HepG2 (cell line): ENCODE results near the gene TM4SF4. TPM values are rescaled to one million over a fixed set of nuclear protein-coding genes. Genes with fewer than 3 reads are reported as not detected.

Experiments
- ATAC-seq: fragments of 200-7000 bp; cut with Tn5 transposase; 3 replicates; pipeline ENCODE4 v1.9.1; 2020; ENCODE audit warnings: mild to moderate bottlenecking, moderate library complexity
- BruUV-seq: library from RNA; stranded (reverse); fragments of 400-500 nt; replicated peaks from 2 replicates; lab custom pipeline; 2021; lab: Mats Ljungman, UMichigan
- CTCF ChIA-PET: fragments of 300-600 bp; formaldehyde crosslinking; extraction: SDS; loops from one replicate; lab custom pipeline; 2021; ENCODE audit warnings: low total read pairs, inconsistent platforms, low intra/inter-chr PET ratio; lab: Yijun Ruan, JAX
- POLR2A ChIA-PET: fragments of 350-600 bp; sonication (Branson Sonifier 250); formaldehyde crosslinking; loops from one replicate; lab custom pipeline; 2020; ENCODE audit warnings: antibody characterized with exemption, inconsistent platforms; lab: Yijun Ruan, JAX
- DNase-seq: peaks from one replicate; pipeline ENCODE4 v3.0.0-alpha.2; 2015; ENCODE audit warnings: low spot score
- FAIRE-seq: peaks from 3 replicates; lab custom pipeline; 2011; peaks lifted over from hg19 to GRCh38; lab: Jason Lieb, UNC
- H2AFZ ChIP-seq: one replicate; pipeline ENCODE4 v1.6.1; 2011; ENCODE audit warnings: low read length, inconsistent platforms
- H3K27ac ChIP-seq: fragments of 300-600 bp; 3 replicates; pipeline ENCODE4 v1.8.0; 2011; ENCODE audit warnings: mixed run types, mild to moderate bottlenecking, mixed read lengths, low read length, inconsistent platforms; ENCODE audit not compliant: insufficient read depth; ENCODE audit errors: extremely low read length
- H3K27me3 ChIP-seq, 2 experiments: fragments of 200-600 bp in 1 of 2; 2 replicates in 1 of 2; 3 replicates in 1 of 2; pipeline versions ENCODE4 v1.6.0 to v1.8.0; 2011; ENCODE audit warnings: low read length in 2 of 2, mild to moderate bottlenecking in 2 of 2, moderate library complexity in 2 of 2, inconsistent platforms in 1 of 2; ENCODE audit not compliant: insufficient read depth in 2 of 2, control insufficient read depth in 1 of 2
- H3K36me3 ChIP-seq, 2 experiments: fragments of 200-600 bp in 1 of 2; replicated peaks in 1 of 2; 2 replicates in 1 of 2; 3 replicates in 1 of 2; pipeline versions ENCODE4 v1.5.1 to v1.8.0; 2011; ENCODE audit warnings: low read length in 2 of 2, inconsistent platforms in 1 of 2; ENCODE audit not compliant: insufficient read depth in 2 of 2, control insufficient read depth in 1 of 2
- H3K4me1 ChIP-seq: 2 replicates; pipeline ENCODE4 v1.5.1; 2012; ENCODE audit warnings: low read length, inconsistent platforms; ENCODE audit not compliant: insufficient read depth
- H3K4me2 ChIP-seq: 2 replicates; pipeline ENCODE4 v1.6.0; 2011; ENCODE audit warnings: low read depth, low read length, inconsistent platforms
- H3K4me3 ChIP-seq, 3 experiments: fragments of 200-600 bp in 1 of 3; sonication (generic), shearing (Covaris generic) in 1 of 3; replicated peaks in 1 of 3; 2 replicates each; pipeline ENCODE4 v1.5.1; 2011 to 2016; ENCODE audit warnings: low read length in 3 of 3, inconsistent platforms in 2 of 3, low read depth in 2 of 3, mild to moderate bottlenecking in 2 of 3, control low read depth in 1 of 3, mixed read lengths in 1 of 3; ENCODE audit not compliant: insufficient read depth in 1 of 3
- H3K79me2 ChIP-seq: one replicate; pipeline ENCODE4 v1.6.1; 2011; ENCODE audit warnings: low read length, inconsistent platforms; ENCODE audit not compliant: insufficient read depth
- H3K9ac ChIP-seq: 2 replicates; pipeline ENCODE4 v1.6.0; 2011; ENCODE audit warnings: mild to moderate bottlenecking, low read depth, low read length, inconsistent platforms; ENCODE audit not compliant: insufficient read depth
- H3K9me3 ChIP-seq: 2 replicates; pipeline ENCODE4 v1.5.1; 2012; ENCODE audit warnings: mild to moderate bottlenecking, low read length
- H4K20me1 ChIP-seq: 2 replicates; pipeline ENCODE4 v1.6.0; 2011; ENCODE audit warnings: inconsistent platforms, mild to moderate bottlenecking, low read length, moderate library complexity; ENCODE audit not compliant: insufficient read depth
- BRCA1 ChIP-seq: sonication (generic); formaldehyde crosslinking; IDR thresholded peaks from 2 replicates; pipeline ENCODE4 v1.4.0; 2020; ENCODE audit warnings: missing genetic modification reagents
- CAMTA2 ChIP-seq: sonication (generic); formaldehyde crosslinking; IDR thresholded peaks from 2 replicates; pipeline ENCODE4 v1.4.0; 2020; ENCODE audit warnings: mild to moderate bottlenecking, missing genetic modification reagents, borderline replicate concordance
- EEA1 ChIP-seq: sonication (generic); formaldehyde crosslinking; IDR thresholded peaks from 2 replicates; pipeline ENCODE4 v1.5.1; 2020; ENCODE audit warnings: mild to moderate bottlenecking, missing genetic modification reagents, borderline replicate concordance
- MED8 ChIP-seq: sonication (generic); formaldehyde crosslinking; IDR thresholded peaks from 2 replicates; pipeline ENCODE4 v1.8.1; 2023; ENCODE audit warnings: mild to moderate bottlenecking, missing genetic modification reagents; ENCODE audit not compliant: insufficient replicate concordance
- MNT ChIP-seq: fragments of 450-650 bp; IDR thresholded peaks from 2 replicates; pipeline ENCODE4 v1.6.1; 2016
- MTERF4 ChIP-seq: sonication (generic); formaldehyde crosslinking; IDR thresholded peaks from 2 replicates; pipeline ENCODE4 v1.8.0; 2023; ENCODE audit warnings: mild to moderate bottlenecking, missing genetic modification reagents
- NR1H2 ChIP-seq: sonication (generic); formaldehyde crosslinking; IDR thresholded peaks from 2 replicates; pipeline ENCODE4 v1.8.1; 2022; ENCODE audit warnings: low read depth, missing genetic modification reagents, borderline replicate concordance
- PCBP2 ChIP-seq: fragments of 200-400 bp; formaldehyde crosslinking; optimal IDR thresholded peaks from 2 replicates; pipeline ENCODE3; 2018; ENCODE audit warnings: low read length, low read depth; ENCODE audit not compliant: poor library complexity, severe bottlenecking
- ZNF10 ChIP-seq: sonication (generic); formaldehyde crosslinking; IDR thresholded peaks from 2 replicates; pipeline ENCODE4 v1.4.0; 2020; ENCODE audit warnings: mild to moderate bottlenecking, low read depth, missing genetic modification reagents, borderline replicate concordance
- ZNF577 ChIP-seq: sonication (generic); formaldehyde crosslinking; IDR thresholded peaks from 2 replicates; pipeline ENCODE4 v1.4.0; 2020; ENCODE audit warnings: mild to moderate bottlenecking, low read depth, missing genetic modification reagents, borderline replicate concordance
- WGBS: methylation state at CpG from one replicate; pipeline ENCODE4 v1.1.6; 2017; ENCODE audit warnings: low lambda C conversion rate; 5-methylcytosine and 5-hydroxymethylcytosine counted together
- in situ Hi-C: cut with HindIII; loops from 2 replicates; pipeline ENCODE4 v1.10.0; 2017; ENCODE audit warnings: low pct_unique_long_range_greater_than_20kb; ENCODE audit not compliant: extremely low pct_ligation_motif_present
- intact Hi-C: fragments of 100-400 bp; cut with micrococcal nuclease; formaldehyde crosslinking; loops from one replicate; pipeline ENCODE4 v1.10.0; 2022; ENCODE audit not compliant: unreplicated experiment
- polyA plus RNA-seq, 8 experiments: library from polyadenylated mRNA; depleted of rRNA in 3 of 8; stranded (reverse) in 7 of 8; unstranded in 1 of 8; fragments of >200 nt; fragmentation: Illumina TruSeq in 4 of 8; extraction: Trizol in 4 of 8; gene quantifications; 2 replicates each; pipeline versions ENCODE4 v1.2.1 to v1.2.3, GENCODE V29; 2011 to 2016; ENCODE audit warnings: low read depth in 4 of 8, missing spikeins in 1 of 8, mixed read lengths in 1 of 8; ENCODE audit not compliant: insufficient read depth in 1 of 8
- total RNA-seq, 5 experiments: library from RNA; depleted of rRNA; stranded (reverse); fragments of >200 nt; fragmentation: Illumina TruSeq; extraction: Trizol; gene quantifications; 2 replicates each; pipeline ENCODE4 v1.2.3, GENCODE V29; 2016; ENCODE audit warnings: low read depth in 1 of 5
- TF ChIP-seq, protein P1 (sequence below): sonication (generic); formaldehyde crosslinking; IDR thresholded peaks from 2 replicates; pipeline ENCODE4 v1.4.0; 2020; ENCODE audit warnings: missing genetic modification reagents

The TM4SF4 gene
- total and polyA plus RNA-seq, 2 of the 13 experiments (the other 11 are each of a cell fraction or from before 2014, with no cell fraction given): 0.63 to 0.95 TPM

DNA sequence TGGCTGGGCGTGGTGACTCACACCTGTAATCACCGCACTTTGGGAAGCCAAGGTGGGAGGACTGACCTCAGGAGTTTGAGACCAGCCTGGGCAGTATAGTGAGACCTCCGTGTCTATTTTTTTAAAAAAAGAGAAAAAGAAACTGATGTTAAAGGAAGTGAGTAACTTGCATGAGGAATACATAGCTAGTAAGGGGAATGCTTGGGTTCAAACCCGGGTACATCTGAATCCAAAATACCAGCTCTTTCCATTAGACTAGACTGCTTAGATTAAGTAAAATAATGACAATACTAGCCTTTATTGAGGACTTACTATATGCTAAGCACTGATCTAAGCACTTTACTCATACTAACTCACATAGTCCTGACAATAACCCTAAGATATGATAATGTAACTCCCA lies 22.4 kb downstream of the TM4SF4 start (continued):
- TF ChIP-seq MNT: no peak

DNA sequence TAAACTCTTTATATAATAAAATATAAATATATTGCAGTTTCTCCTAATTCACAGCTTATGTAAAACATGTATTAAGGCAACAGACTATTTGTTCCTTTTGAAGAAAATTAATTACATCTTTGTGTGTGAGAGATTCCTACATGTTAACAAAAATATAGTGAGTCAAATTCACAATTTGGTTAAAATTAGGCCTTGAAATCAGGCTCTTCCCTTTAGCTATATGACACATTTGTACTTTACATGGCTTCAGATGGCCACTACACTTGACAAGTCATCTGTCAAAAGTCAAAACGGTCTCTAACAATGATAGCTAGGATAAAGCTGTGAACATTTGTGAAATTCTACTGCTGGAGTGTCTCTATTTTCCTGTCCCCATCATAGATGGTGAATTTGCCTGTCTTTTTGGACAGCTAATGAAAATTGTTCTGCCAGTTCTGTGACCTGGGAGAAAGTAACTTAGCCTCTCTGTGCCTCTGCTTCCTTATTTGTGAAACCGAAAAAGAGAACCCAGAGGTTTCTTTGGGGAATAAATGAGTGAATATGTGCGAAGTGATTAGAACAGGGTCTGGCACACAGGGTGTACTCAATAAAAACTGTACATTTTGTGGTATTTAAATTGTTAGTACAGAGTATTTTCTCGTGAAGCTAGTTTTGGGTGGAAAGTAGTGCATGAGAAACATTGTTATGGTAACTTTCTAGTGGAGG lies 23.6 kb downstream of the TM4SF4 start:
- ATAC-seq (no peak), FAIRE-seq (no peak), DNase-seq (no peak)
- H3K9me3 ChIP-seq: no peaks in the 10 kb centered on the region
- ChIA-PET CTCF (no interaction called here), POLR2A (interaction anchor here (1.5 kb wide), 1 partner anchor 144 kb away, joined by 3 read pairs; no protein-coding TSS in a partner anchor)
- in situ Hi-C loops: no loop called here
- no peaks in the 10 kb centered on the region; a peak in 1 of 5 replicates for H3K27me3 ChIP-seq
- no peaks in the 10 kb centered on the region for H3K36me3 ChIP-seq
- no peak overlapping the region for H3K4me2 ChIP-seq
- WGBS: 25% methylated on average over 4 of the region's 4 CpGs
- intact Hi-C loops: no loop called here
- no peak overlapping the region for H3K4me3 ChIP-seq
- H3K79me2 ChIP-seq: no peaks in the 10 kb centered on the region
- H3K9ac ChIP-seq: no peak overlapping the region
- peaks cover 31% of the 10 kb centered on the region for H3K4me1 ChIP-seq
- no TSS peak for BruUV-seq
- H3K27ac ChIP-seq: no peak overlapping the region
- H4K20me1 ChIP-seq: no peaks in the 10 kb centered on the region
- TF ChIP-seq MED8 (CRISPR knock-in tag) (no peak), NR1H2 (no peak), MTERF4 (CRISPR knock-in tag) (no peak), BRCA1 (CRISPR knock-in tag) (no peak), PCBP2 (no peak), EEA1 (CRISPR knock-in tag) (no peak), ZNF577 (CRISPR knock-in tag) (no peak), CAMTA2 (no peak), ZNF10 (CRISPR knock-in tag) (no peak)
- TF ChIP-seq, protein P1, sequence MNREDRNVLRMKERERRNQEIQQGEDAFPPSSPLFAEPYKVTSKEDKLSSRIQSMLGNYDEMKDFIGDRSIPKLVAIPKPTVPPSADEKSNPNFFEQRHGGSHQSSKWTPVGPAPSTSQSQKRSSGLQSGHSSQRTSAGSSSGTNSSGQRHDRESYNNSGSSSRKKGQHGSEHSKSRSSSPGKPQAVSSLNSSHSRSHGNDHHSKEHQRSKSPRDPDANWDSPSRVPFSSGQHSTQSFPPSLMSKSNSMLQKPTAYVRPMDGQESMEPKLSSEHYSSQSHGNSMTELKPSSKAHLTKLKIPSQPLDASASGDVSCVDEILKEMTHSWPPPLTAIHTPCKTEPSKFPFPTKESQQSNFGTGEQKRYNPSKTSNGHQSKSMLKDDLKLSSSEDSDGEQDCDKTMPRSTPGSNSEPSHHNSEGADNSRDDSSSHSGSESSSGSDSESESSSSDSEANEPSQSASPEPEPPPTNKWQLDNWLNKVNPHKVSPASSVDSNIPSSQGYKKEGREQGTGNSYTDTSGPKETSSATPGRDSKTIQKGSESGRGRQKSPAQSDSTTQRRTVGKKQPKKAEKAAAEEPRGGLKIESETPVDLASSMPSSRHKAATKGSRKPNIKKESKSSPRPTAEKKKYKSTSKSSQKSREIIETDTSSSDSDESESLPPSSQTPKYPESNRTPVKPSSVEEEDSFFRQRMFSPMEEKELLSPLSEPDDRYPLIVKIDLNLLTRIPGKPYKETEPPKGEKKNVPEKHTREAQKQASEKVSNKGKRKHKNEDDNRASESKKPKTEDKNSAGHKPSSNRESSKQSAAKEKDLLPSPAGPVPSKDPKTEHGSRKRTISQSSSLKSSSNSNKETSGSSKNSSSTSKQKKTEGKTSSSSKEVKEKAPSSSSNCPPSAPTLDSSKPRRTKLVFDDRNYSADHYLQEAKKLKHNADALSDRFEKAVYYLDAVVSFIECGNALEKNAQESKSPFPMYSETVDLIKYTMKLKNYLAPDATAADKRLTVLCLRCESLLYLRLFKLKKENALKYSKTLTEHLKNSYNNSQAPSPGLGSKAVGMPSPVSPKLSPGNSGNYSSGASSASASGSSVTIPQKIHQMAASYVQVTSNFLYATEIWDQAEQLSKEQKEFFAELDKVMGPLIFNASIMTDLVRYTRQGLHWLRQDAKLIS (CRISPR knock-in tag): no peak
- peak overlapping the region; percentile 20 for H2AFZ ChIP-seq
